HG02678 (cell line): ENCODE data around the gene TLE3.

Experiments
- ATAC-seq: cut with Tn5 transposase; IDR thresholded peaks from one replicate; pipeline ENCODE4 v1.9.1; 2021; ENCODE audit warnings: mild to moderate bottlenecking, moderate library complexity; ENCODE audit not compliant: unreplicated experiment

Gene TLE3

DNA sequence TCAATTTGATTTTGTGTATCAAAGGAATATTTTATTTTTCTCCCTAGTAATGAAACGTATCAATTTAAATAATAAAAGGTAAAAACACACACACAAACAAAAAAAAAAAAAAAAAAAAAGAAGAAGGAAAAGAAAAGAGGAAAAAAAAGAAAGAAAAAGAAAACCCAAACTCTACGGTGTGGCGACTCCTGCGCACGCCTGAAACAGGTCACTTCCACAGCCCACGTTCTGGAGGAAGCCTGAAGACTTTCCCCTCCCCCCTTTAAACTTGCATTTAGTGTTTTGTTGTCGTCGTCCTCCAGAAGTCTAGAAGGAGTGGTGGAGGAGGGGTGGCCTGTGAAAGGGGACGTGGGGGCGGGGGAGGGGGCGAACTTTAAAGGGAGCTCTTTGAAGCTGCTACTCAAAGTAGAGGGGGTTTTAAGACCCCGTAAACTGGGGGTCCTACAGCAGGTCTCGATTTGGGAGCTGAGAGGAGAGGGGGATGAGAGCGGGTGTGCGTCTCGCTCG is 2.3 kb upstream of the TLE3 start:
- no peak for ATAC-seq

GRCh38 chr15:70099167-70099966 is 1.6 kb upstream of the TLE3 start:
- ATAC-seq = peak; percentile 68

- no peak for ATAC-seq
These were observed 897 bp upstream of the TLE3 start for GRCh38 chr15:70098461-70099166.

DNA sequence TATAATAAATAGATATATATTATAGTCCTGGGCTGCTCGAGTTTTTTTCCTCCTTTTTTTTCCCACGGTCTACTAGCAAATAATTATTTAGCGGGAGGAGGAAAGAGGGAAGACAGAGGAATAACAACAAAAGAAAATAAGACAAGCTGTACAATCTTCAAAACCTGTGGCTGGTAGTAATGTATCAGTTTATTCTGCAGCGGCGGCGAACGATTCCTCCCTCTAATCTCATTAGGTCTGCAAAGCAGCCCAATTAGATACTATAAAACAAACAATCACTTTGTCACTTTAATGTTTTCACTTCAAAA is 390 bp upstream of the TLE3 start:
- ATAC-seq = no peak

GRCh38 chr15:70097063-70097320 is 725 bp downstream of the TLE3 start:
- ATAC-seq = no peak

DNA sequence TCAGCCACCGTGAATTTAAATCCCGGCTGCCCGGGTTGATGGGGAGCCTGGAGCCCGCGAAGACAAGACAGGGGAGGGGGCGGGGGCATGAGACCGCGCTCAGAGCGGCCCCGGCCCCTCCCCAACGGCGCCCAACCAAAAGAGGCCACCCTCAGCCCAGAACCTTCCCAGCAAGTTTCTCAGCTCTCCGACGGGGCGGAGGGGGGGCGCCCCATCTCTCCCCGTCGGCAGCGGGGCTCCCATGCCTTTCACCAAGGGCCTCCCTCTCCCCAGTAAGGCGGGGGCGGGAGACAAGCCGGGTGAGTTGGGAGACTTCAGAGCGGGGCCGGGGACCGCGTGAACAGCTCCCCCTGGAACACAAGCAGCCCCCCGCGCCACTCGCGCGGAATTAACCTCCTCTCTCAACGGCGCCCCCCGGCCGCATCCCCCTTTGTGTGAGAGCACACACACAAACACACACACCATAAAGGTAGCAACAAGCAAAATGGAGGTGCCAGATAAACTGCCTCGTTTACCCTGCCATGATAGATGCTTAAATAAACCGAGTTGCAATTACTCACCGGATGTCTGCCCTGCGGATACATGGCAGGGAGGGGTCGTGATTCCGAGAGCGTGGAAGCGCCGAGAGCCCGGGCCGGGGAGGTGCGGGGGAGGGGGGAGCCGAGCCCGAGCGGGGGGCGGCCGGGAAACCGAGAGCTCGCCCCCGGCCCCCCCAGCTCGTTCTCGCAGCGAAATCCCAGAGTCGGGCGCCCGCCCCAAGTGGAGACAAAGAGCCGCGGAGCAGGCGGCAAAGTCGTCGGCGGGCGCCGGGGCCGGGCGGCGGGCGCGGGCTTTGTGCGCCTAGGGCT is 1.3 kb downstream of the TLE3 start:
- ATAC-seq = no peak

DNA sequence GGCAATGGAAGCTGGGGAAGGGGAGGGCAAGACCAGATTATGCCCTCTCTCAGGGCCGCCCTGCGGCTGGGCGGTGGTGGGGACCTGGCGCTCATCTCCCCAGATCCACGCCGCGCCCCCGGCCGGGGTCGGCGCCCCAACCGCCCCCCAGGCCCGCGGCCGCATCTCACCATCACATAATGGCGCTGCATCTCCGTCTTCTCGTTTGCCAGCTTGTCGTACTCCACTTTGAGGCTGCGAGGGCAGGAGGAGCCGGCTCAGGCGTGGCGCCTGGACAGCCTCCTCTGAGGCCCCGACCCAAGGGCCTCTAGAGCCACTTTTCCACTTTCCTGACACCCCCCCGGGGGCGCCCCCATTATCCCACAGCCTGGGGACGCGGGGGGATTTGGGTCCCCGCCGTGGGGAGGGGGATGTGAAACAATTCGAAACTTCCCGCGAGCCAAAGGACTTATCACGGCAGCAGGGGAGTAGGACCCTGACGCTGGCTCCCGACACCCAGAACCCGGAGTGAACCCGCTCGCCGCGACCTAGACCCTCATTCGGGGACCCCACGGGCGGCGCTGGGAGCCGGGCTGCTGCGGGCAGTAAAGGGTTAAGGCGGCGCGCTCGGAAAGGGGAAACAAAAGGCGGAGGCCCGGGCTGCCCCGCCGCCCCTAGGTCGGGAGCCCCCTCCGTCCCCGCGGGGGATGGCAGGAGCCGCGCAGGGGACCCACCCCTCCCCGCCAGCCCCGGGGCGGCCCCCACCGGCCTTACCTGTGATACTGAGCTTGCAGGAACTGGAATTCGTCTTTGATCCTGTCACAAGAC is 2.1 kb downstream of the TLE3 start:
- no peak for ATAC-seq

- ATAC-seq = no peak
These were observed 2.9 kb downstream of the TLE3 start for GRCh38 chr15:70094690-70095311.

DNA sequence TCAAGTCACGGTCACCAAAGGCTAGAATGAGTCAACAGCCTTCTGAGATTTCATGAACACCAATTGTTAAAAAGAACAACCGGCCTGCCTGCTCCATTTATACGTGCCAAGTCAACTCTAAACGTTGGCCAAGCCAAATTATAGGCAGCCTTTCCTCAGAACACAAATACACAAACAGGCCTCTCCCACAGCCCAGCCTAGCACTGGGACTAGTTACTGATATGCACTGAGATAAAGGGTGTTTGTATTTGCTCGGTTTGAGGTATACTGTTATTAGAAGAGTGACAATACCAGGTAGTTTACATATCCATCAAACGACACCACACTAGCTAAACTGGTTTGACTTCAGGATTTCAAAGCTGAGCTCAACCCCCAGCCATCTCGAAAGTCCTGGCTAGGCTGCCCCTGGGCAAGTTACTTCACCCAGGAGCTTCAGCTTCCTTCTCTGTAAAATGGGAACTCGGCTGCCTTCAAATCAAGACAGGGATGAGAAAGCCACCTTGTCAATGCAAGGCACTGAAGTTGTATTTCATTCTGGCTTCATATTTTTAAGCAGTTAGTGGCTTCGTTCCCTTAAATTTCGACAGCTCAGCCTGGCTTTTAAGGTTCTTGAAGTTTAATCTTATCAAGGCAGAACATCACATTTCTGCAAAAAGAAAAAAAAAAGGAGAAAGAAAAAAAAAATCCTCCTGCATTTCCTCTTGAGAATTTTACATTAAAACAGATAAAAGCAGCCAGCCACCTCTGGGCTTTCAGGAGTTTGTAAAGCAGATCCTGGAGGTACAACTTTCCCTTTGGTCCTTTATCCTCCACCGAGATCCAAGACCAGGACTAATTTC is 4.0 kb downstream of the TLE3 start:
- no peak for ATAC-seq

- ATAC-seq = no peak
These were observed 4.6 kb downstream of the TLE3 start for GRCh38 chr15:70093070-70093469.

- ATAC-seq = no peak
These were observed 5.2 kb downstream of the TLE3 start for GRCh38 chr15:70092464-70093027.

GRCh38 chr15:70091726-70092463 is 5.8 kb downstream of the TLE3 start:
- ATAC-seq = no peak

GRCh38 chr15:70090436-70091296 is 7.1 kb downstream of the TLE3 start:
- no peak for ATAC-seq

DNA sequence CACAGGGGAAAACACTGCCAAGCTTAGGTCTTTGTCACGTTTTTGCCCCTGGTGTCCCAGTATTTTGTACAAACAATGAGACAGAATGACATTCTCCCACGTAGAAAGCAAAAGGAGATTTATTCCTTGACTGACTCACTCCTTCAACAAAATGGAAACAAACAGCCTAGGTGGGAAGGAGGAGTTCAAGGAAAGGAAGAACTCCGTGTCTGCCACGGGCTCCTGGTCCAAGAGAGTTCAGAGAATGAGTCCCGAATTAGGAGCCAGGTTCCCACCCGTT is 8.1 kb downstream of the TLE3 start:
- ATAC-seq = no peak

GRCh38 chr15:70088887-70089691 is 8.6 kb downstream of the TLE3 start:
- ATAC-seq = no peak

DNA sequence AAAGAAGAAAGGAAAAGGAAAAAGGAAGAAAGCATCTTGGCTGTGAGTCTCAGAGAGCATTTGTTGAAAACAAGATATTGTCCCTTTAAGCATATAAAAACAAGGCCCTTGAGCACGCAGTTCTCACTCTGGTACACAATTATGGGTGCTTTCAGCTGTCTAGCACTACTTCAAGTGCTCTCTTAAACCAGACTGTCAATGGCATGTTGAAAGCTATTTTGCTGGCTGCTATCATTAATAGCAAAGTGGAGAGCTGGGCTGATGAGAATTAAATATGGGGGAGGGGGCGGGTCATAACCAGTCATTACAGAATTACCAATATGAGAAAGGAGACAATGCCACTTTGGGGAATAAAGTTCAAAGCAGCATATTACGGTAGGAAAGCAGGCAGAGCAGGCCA is 9.3 kb downstream of the TLE3 start:
- ATAC-seq = no peak

DNA sequence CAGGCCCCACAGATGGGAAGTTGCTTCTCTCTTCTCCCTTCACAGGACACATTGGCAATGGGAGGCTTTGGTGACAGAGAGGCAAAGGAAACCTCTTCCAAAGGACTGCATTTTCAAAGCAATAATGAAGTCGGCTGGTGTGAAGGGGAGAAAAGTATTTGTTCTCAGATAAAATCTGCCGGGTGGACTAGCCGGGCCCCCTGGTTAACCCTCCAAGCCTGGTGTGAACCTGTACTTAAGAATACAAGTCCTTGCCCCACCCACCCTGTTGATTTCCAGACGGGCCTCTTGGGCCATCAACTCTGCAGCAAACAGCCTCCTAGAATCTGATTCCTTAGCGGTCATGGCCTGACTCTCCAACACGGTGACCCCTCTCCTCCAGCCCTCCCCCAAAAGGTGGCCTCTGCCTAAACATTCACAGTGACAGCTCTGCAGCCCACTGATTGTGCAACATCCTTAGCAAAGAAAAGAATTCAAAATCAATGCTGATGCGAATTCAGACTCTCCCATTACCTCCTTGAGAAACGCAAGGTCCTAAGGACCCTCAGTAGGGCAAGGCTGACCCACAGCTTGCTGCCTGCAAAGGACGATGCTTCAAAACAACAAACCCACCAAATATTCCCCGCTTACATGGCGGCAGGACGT is 9.9 kb downstream of the TLE3 start:
- ATAC-seq = no peak
